GM19043 (cell line): ENCODE measurements around the gene PPP1R14C.
"Not testable (repeated sequence)": the region's sequence is repeated elsewhere in the genome, so short reads cannot be mapped to it uniquely, and the experiment has no call there.

Experiments used
- ATAC-seq: cut with Tn5 transposase; IDR thresholded peaks from one replicate; pipeline ENCODE4 v1.9.1; 2021; ENCODE audit warnings: low read depth; ENCODE audit not compliant: unreplicated experiment

The PPP1R14C gene

DNA sequence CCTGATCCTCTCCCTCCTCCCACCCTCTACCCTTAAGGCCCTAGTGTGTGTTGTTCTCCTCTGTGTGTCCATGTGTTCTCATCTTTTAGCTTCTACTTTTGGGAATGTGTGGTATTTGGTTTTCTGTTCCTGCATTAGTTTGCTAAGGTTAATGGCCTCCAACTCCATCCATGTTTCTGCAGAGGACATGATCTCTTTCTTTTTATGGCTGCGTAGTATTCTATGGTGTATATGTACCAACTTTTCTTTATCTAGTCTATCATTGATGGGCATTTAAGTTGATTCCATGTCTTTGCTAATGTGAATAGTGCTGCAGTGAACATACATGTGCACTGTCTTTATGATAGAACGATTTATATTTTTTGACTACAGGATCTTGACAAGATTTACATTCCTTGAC lies 44.6 kb downstream of the PPP1R14C start:
- not testable (repeated sequence) for ATAC-seq

DNA sequence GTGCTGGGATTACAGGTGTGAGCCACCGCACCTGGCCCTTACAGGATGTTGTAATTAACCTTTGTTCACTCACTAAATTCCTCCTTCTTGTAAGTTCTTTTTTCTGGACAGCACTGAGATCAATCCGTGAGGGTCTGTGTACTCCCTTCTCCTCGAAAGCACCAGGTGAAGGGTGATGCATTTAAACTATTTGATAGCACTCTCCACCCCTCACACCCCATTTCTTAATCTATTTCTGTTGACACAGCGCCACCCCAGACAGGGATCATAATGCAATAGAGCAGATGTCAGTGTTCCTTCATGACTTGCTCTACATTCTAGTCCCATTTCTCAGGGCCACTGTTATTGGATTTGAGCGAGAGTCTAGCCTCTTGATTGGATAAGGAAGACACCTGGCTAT lies 46.3 kb downstream of the PPP1R14C start:
- ATAC-seq: no peak

DNA sequence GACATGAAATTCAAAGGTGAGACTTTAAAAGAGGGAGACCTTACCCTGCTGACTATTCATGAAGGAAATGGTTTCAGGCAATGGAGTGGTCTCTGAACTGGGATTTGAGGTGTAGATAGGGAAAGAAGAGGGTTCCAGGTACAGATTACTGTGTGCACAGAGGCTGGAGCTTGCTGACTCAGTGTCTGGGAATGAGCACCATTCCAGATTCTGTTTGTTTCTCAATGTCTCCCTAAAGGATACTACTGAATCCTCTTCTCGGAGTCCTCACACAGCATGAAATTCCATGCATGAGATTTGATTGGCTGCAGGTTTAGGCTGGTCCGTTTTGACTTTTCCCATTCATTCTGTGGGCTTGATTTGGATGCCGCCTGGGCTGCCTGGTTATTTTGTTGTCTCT lies 49.0 kb downstream of the PPP1R14C start:
- ATAC-seq: no peak

DNA sequence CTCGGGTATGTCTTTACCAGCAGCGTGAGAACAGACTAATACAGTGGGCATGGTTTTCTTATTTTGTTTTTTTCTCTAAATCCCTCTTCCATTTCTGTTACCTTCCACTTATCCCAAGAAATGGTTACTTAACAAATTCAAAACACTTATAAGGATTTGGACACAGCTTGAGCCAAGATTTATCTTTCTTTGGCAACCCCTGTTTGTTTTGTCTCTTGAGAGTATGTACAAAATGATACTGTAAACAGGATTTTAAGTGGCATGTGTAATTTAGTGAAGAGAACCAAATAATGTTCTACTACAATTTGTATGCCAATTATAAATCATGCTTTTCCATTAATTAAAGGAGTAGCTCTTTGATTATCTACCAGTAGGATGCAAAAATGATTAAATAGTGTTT lies 51.4 kb downstream of the PPP1R14C start:
- no peak for ATAC-seq

DNA sequence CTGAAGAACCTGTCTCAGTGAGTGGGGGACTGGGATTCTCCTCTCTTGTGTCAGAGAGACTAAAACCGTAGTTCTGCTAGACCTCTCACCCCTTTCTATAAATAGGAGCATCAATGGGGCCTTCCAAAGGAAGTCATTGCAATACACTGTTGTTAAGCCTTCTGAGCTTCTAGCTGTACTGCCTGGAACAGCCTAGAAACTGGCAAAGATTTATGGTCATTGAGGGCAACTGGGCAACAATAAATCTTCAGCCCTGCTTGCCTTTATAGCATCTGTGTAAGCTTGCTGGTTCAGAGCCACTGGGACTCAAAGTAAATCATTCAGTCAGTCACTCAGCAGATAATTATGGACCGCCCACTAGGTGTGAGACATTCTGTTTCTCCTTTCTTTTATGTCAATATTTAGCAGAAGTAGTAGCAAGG lies 53.2 kb downstream of the PPP1R14C start:
- ATAC-seq: no peak

DNA sequence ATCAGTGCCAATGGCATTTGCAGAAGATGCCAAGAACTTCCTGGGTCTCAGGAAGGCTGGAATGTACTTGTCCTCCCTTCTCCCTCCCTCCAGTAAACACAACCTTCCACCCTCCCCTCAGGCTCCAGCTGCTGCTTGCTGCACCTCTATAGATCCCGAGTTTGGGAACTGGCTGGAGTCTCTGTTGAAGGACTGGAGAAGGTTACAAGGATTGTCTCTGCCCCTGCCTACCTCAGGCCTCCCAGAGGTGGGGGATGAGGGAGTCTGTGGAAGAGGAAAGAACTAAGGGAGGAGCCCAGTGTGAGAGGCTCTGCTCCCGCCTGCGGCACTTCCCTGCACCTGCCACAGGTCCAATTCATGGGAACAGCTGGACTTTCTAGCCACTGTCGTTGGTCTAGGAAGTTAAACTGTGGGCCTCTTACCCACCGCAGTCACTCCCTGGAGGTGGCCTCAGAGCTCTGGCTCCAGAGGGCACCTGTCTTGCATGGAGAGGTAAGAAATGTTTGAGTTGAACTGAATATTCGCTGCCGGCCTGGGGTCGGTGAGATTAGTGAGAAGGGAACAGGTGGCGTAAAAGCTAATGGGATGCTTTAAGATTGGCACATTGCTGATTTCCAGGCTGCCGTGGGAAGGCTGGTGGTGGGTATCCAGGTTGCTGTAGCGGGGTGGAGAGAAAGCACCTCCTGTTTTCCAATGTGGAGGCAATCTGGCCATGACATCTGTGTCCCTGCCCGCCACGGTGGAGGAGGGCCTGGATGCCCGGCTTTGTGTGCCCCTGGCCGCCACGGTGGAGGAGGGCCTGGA lies 54.3 kb downstream of the PPP1R14C start:
- no peak for ATAC-seq

DNA sequence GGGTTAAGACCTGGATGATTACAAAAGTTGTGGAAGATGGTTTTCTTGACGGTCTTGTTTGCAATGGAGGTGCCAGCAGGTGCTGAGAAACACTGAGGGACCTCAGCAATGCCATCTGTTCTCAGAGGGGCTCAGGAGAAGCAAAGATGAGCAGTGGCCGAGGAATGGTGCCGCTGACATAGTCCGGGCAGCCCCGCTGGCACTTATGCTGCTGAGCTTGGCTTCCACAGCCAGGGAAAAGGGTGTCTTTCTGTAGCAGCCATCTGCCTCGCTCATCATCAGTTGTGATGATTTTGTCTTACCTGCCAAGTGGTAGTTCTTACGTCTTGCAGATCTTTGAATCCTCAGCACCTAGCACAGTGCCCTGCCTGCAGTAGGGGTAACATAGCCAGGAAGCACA lies 55.7 kb downstream of the PPP1R14C start:
- no peak for ATAC-seq

DNA sequence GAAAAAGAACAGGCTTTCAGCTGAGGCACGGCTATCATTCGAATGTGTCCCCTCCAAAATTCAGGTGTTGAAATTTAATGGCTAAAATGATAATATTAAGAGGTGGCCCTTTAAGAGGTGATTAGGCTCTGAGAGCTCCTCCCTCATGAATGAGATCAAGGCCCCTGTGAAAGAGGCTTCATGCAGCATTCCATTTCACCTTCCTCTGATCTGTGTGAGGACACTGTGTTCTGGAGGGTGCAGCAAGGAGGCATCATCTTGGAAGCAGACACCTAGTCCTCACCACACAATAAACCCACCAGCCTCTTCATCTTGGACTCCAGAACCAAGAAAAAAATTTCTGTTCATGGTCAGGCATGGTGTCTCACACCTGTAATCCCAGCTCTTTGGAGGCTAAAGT lies 56.4 kb downstream of the PPP1R14C start:
- ATAC-seq: no peak

DNA sequence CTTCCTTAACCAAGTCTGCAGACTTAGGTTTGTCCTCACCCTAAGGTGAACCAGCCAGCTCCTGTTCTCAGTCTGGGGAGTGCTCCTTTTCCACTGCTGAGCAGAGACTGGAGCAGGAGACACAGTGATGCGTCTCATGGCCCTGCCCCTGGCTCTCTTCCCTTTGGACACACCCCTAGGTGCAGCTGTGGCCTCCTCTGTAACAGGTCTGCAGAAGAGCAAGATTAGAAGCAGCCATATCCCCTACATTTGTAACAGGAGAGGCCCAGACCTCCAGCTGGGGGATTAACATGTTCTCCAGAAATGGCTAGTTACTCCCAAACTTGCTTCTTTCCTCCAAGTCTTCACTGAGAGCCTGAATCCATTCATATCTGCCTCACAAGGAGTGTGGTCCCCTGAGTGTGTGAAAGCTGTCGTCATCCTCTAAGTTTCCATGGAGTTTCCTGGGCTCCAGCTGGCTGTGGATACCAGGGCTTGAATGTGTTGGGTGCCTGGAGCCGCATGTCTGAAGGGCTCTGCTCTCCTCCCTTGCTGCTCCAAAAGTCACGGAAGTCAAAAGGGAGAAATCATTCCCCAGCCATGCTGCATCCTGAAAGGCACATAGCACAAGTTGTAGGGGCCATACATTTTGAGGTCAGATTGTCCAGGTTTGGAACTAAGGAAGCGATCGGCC lies 57.7 kb downstream of the PPP1R14C start:
- ATAC-seq: no peak

DNA sequence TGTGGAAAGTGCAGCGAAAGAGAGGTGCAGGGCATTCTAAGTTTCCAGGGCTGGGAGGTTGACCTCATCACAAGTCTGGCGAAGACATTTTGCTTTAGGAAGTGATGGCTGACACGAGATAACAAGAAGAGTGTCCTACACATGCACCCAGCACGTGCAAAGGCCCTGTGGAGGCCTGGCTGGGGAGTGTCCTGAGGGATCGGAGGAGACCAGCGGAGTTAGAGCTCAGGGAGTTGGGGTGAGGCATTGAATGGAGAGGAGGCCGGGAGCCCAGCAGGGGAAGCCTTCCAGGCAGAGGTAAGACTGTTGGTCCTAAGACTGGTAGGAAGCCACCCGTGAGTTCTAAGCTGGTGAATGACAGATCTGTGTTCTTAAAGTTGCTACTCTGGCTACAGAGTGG lies 58.4 kb downstream of the PPP1R14C start:
- ATAC-seq: no peak

DNA sequence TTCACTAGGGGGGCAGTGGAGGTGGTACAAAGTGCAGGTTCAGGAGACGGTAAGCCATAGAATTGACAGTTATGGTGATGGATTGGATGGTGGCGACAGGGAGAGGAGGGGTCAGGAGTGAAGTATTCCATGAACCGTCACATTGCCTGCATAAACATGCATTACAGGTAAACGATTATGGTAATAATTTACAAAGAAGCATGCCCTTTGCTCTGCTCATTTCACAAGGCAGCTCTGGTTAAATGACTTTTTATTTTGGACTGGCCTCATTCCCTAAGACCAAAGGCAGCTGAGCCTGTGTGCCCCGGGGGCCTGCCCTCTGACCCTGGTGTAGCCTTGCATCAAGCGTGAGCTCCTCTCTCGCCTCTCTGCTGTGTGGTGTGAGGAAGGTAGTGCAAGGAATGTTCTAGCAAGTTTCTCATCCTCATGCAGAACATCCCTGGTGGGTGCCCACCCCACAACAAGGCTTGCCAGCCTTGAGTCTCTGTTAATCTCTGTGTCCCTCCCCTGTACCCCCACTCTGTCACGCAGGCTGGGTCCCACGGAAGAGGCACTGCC lies 59.0 kb downstream of the PPP1R14C start:
- no peak for ATAC-seq

DNA sequence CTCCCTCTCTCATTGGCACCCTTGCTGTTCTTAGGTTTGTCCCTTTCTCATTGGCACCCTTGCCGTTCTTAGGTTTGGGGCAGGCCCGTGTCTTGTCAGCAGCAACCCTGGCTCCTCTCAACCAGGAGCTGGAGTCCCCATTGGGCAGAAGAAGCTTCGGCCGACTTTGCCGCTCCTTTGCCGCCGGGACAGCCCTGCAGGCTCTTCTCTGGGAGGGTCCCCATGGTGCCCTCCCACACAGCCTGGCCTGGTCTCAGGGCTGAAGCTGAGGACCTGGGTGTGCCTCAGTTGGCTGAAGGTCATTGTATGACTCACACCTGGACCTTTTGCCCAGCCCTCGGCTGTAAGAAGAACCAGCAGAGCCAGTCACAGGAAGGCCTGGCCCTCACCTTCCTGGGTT lies 59.6 kb downstream of the PPP1R14C start:
- no peak for ATAC-seq

DNA sequence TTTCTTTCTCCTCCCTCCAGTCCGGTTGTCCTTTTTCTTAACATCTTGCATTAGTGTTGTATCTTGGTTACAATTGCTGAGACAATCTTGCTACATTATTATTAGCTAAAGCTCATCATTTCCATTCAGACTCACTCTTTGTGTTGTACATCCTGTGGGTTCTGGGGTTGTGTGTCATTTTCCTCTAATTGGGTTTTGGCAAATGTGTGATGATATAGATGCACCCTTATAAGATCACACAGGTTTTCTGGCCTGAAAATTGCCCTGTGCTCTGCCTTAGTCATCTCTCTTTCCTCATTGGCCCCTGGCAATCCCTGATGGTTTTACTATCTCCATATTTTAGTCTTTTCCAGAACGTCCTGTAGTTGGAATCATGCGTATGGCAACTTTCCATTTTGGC lies 60.1 kb downstream of the PPP1R14C start:
- ATAC-seq: no peak

DNA sequence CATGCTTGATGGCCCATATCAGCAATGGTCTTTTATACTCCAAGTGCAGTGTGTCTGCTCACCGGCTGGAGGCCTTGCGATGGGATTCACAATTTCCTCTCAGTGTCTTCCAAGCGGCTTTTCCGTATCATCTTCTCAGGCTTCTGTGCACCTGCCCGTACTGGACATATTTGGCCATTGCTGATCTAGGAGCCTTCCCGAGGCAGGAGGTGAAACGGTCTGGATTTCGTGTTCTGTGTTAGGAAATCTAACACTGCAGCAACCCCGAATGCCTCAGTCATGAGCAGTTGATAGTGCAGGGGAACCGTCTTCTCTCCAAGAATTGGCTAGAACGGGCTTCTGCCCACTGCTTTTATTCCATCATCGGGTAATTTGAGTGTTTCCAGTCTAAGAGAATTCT lies 60.5 kb downstream of the PPP1R14C start:
- no peak for ATAC-seq

DNA sequence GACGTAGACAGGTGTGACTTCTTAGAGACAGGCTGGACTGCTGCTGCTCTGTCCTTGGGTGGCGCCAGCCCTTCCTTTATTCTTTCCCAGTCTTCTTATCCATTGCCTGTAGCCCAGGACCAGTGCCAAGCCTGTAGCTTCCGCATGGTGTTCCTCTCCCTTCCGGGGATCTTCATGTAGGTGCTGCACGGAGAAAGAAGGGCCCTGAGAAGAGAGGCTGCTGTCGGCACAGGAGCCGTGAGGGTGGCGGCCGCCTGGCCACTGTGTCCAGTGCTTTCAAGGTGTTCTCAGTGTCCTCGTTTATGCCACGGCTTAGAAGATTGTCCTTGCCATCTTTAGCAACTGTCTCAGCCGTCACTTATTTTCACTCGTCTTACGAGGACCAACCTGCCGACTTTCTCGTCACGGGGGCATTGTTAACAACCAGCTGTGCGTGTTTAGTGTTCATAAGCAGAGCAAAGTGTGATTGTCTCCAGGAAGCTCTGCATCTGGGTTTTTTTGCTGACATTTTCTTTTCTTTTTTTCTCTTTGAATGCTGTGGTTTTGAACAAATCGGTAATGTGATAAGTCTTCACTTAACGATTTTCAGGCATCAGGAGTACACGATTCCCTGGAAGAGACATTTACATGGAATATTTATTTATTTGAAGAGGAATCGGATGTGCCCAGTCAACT lies 61.2 kb downstream of the PPP1R14C start:
- no peak for ATAC-seq

DNA sequence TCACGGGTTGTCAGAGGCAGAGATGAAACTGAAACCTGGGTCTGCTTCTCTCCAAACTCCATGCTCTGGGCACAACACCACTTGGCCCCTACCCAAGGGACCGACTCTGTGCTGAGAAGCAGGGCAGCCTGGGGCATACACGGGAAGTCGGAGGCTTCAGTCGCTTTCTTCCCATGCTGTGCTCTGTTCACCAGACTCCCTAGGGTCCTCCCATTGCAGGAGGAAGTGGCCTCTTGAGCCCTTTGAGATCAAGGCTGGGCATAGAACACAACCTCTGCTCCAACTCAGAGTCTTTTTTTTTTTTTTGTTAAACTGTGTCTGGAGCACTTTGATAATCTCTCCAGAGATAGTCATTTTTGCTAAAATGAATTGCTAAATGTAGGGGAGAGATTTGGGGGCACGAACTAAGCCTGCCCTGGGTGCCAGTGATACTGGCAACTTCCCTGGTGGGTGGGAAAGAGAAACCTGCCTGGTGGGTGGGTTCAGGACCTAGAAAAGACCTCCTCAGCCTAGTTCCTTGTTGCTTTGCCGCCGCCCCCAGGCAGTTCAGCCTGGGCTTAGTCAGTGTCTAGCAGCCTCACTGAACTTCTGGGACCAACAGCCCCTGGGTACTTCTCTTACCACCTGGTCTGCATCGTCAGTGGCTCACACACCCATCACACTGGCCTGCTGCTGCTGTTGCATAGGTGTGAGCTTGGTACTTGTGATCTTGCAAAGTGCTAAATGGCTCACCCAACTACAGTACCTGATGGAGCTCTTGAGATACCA lies 62.0 kb downstream of the PPP1R14C start:
- ATAC-seq: no peak

DNA sequence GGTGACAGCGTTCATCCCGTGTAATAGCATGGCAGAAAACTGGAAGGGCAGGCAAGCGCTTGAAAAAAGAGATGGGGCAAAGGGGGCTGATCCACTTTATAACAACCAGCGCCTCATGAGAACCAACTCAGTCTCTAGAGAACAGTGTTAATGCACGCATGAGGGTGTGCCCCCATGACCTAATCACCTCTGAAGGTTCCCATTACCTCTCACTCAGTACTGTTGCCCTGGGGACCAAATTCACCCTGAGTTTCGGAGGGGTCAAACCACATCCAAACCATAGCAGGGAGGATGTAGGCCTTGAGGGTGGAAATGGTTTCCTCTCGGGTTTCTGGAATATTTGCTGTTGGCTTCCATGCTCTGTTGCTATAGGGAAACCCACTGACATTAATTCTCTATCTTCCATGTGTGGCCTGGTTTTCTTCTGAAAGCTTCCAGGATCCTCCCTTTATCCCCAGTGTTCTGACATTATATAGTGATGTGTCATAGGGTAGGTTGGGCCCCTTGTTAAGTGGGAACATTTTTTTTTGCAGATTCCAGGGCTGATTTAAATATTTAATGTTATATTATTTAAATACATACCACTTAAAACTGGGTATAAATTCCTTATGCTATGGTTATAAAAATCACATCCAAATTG lies 65.2 kb downstream of the PPP1R14C start:
- no peak for ATAC-seq

DNA sequence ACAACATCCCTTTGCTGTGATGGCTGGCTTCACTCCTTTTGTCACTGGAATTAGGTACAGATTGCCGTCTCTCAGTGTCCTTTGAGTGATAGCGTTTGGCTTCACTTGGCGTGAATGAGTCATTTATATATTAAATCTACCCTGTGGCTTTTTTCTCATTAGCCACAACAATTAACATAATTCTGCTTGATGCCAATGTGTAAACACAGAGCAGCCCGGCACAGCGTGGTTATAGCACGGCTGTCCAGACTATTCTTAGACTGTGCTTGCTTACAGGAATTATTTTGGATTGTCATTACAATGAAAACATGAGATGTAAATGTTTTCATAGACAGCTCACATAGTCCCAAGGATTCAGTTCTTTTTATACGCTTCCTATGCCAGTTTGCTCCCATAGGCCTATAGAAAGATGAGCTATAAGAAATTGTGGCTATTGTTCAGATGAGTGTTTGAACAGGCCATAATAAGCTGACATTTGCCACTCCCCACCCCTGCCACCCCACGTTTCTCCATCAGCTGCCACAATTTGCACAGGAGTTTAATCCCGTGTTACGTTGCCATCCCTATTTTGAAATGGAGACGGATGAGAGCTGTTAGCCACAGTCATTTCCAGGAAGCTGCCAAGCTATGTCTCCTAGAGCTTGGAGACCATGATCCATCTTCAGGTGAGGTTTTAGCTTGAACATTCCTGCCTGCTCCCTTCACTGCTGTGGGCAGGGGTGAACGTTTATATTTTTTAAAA lies 65.9 kb downstream of the PPP1R14C start:
- ATAC-seq: no peak

DNA sequence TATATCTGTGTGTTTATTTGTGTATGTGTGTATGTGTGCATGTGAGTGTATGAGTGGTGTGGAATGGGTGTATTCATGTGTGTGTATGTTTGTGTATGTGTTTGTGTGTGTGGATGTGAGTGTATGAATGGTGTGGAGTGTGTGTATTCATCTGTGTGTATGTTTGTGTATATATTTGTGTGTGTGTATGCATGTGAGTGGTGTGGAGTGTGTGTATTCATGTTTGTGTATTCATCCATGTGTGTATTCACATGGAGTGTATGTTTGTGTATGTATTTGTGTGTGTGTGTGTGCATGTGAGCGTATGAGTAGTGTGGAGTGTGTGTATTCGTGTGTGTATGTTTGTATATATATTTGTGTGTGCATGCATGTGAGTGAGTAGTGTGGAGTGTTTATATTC lies 66.6 kb downstream of the PPP1R14C start:
- ATAC-seq: no peak
